Measurements from ENCODE around the gene PAX3.

DNA sequence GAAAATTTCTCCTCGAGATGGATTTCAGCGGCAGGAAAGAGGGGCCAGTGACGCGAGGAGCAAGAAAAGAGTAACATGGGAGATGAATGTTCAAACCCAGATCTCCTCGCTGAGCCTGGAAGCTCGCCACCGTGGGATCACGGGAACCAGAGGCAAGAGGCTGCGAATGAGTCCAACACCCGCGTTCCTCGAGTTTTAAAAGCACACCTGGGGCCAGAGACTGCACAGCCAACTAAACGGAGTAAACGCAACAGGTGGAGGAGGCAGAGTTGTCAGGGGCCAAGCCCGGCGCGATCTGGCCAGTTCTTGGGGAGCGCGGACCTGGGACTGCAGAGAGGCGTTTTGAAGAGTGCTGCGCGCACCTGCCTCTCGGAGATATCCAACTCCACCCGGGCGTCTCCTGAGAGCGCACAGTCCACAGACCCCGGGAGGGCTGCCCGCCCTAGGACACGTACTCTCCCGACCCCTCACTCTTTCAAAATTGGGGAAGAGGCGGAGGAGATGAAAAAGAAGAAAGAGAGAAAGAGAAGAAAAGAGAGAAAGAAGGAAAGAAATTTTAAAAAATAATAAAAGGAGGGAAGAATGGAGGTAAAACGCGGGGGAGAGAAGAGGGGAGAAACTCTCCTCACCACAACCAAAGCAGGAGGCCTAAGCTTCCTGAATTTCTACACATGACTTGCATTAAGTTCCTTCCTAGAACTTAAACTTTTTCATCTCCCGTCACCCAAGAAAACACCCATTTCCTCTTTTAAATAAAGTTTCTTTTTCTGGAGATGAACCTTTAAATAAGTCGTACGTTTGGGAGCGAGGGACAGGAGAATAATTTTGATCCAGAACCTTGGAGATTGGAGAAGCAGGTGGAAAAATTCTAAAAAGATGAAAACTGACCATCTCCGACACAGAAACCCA lies 5.3 kb upstream of the PAX3 start:
- TF ChIP-seq RAD21 (IDR thresholded peaks at IDR 0.05; ENCODE audit: low read depth) (no peak), CREB1 (IDR thresholded peaks at IDR 0.05; ENCODE audit: low read depth) (no peak), EGR1 (IDR thresholded peaks at IDR 0.05) (no peak), YY1 (IDR thresholded peaks at IDR 0.05; ENCODE audit: low read depth) (no peak), FOXM1 (IDR thresholded peaks at IDR 0.05; ENCODE audit: borderline replicate concordance, low read depth) (no peak), TCF12 (IDR thresholded peaks at IDR 0.05; ENCODE audit: low read depth) (no peak), EP300 (IDR thresholded peaks at IDR 0.05; ENCODE audit: borderline replicate concordance) (no peak), TAF1 (IDR thresholded peaks at IDR 0.05; ENCODE audit: low read depth) (no peak), NFIC (IDR thresholded peaks at IDR 0.05) (no peak), TEAD4 (IDR thresholded peaks at IDR 0.05) (no peak), CEBPB (IDR thresholded peaks at IDR 0.05) (no peak)
- TF ChIP-seq, protein P1, sequence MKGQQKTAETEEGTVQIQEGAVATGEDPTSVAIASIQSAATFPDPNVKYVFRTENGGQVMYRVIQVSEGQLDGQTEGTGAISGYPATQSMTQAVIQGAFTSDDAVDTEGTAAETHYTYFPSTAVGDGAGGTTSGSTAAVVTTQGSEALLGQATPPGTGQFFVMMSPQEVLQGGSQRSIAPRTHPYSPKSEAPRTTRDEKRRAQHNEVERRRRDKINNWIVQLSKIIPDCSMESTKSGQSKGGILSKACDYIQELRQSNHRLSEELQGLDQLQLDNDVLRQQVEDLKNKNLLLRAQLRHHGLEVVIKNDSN (IDR thresholded peaks at IDR 0.05) = no peak
- TF ChIP-seq, protein P2, sequence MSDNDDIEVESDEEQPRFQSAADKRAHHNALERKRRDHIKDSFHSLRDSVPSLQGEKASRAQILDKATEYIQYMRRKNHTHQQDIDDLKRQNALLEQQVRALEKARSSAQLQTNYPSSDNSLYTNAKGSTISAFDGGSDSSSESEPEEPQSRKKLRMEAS (IDR thresholded peaks at IDR 0.05) = no peak
